ENCODE results near the gene ARGFX. TPM values are rescaled to one million over a fixed set of nuclear protein-coding genes. Genes with fewer than 3 reads are reported as not detected.

Gene ARGFX
- total and polyA plus RNA-seq, 2 of the 13 experiments (the other 11 are each of a cell fraction or from before 2014, with no cell fraction given) = not detected

DNA sequence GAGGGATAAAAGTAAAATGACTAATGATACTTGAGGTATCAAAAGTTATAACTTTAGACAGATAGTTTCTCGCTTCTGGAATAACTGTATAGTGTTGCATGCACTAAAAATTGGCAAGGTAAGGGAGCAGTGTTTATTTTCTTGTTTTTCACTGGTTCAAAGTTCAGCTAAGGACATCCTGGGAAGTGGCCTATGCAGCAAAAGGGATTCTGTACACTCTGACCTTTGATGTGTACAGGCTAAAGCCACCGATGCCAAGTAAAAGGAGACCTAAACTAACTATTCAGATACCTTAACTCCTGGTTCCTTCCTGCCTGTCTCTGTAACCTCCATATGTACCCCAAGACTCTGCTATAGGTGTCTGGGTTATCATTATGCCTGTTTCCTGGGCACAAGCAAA, 27.1 kb downstream of the ARGFX start (continued):
- TF ChIP-seq, protein P1, sequence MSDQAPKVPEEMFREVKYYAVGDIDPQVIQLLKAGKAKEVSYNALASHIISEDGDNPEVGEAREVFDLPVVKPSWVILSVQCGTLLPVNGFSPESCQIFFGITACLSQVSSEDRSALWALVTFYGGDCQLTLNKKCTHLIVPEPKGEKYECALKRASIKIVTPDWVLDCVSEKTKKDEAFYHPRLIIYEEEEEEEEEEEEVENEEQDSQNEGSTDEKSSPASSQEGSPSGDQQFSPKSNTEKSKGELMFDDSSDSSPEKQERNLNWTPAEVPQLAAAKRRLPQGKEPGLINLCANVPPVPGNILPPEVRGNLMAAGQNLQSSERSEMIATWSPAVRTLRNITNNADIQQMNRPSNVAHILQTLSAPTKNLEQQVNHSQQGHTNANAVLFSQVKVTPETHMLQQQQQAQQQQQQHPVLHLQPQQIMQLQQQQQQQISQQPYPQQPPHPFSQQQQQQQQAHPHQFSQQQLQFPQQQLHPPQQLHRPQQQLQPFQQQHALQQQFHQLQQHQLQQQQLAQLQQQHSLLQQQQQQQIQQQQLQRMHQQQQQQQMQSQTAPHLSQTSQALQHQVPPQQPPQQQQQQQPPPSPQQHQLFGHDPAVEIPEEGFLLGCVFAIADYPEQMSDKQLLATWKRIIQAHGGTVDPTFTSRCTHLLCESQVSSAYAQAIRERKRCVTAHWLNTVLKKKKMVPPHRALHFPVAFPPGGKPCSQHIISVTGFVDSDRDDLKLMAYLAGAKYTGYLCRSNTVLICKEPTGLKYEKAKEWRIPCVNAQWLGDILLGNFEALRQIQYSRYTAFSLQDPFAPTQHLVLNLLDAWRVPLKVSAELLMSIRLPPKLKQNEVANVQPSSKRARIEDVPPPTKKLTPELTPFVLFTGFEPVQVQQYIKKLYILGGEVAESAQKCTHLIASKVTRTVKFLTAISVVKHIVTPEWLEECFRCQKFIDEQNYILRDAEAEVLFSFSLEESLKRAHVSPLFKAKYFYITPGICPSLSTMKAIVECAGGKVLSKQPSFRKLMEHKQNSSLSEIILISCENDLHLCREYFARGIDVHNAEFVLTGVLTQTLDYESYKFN (CRISPR knock-in tag; conservative IDR thresholded peaks at IDR 0.05) = peak; percentile 59
- 0 out of 2 replicates have a peak, but pooled peaks have one; percentile 22 for TF ChIP-seq SMAD3 (CRISPR knock-in tag; IDR thresholded peaks at IDR 0.05)
- TF ChIP-seq FOXA3 (CRISPR knock-in tag; IDR thresholded peaks at IDR 0.05) = peak; percentile 55
- no peak for TF ChIP-seq ZNF264 (CRISPR knock-in tag; IDR thresholded peaks at IDR 0.05)
- TF ChIP-seq HNF4A (CRISPR knock-in tag; IDR thresholded peaks at IDR 0.05) = peak; percentile 86
- peak; percentile 93 for TF ChIP-seq THRA (CRISPR knock-in tag; IDR thresholded peaks at IDR 0.05; ENCODE audit: borderline replicate concordance)
- peak; percentile 66; the same call in 1 of the 2 replicates for TF ChIP-seq NR2C2 (CRISPR knock-in tag; IDR thresholded peaks at IDR 0.05; ENCODE audit: borderline replicate concordance)
- peak; percentile 43; the same call in 1 of the 2 replicates for TF ChIP-seq ESRRA (CRISPR knock-in tag; IDR thresholded peaks at IDR 0.05; ENCODE audit: low read depth)
- TF ChIP-seq, protein P2, sequence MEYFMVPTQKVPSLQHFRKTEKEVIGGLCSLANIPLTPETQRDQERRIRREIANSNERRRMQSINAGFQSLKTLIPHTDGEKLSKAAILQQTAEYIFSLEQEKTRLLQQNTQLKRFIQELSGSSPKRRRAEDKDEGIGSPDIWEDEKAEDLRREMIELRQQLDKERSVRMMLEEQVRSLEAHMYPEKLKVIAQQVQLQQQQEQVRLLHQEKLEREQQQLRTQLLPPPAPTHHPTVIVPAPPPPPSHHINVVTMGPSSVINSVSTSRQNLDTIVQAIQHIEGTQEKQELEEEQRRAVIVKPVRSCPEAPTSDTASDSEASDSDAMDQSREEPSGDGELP (IDR thresholded peaks at IDR 0.05; ENCODE audit: borderline replicate concordance, low read depth) = no peak
- TF ChIP-seq SOX6 (IDR thresholded peaks at IDR 0.05) = no peak
- peak; percentile 11; the same call in 1 of the 2 replicates for TF ChIP-seq SOX6 (CRISPR knock-in tag; IDR thresholded peaks at IDR 0.05)
- TF ChIP-seq, protein P3, sequence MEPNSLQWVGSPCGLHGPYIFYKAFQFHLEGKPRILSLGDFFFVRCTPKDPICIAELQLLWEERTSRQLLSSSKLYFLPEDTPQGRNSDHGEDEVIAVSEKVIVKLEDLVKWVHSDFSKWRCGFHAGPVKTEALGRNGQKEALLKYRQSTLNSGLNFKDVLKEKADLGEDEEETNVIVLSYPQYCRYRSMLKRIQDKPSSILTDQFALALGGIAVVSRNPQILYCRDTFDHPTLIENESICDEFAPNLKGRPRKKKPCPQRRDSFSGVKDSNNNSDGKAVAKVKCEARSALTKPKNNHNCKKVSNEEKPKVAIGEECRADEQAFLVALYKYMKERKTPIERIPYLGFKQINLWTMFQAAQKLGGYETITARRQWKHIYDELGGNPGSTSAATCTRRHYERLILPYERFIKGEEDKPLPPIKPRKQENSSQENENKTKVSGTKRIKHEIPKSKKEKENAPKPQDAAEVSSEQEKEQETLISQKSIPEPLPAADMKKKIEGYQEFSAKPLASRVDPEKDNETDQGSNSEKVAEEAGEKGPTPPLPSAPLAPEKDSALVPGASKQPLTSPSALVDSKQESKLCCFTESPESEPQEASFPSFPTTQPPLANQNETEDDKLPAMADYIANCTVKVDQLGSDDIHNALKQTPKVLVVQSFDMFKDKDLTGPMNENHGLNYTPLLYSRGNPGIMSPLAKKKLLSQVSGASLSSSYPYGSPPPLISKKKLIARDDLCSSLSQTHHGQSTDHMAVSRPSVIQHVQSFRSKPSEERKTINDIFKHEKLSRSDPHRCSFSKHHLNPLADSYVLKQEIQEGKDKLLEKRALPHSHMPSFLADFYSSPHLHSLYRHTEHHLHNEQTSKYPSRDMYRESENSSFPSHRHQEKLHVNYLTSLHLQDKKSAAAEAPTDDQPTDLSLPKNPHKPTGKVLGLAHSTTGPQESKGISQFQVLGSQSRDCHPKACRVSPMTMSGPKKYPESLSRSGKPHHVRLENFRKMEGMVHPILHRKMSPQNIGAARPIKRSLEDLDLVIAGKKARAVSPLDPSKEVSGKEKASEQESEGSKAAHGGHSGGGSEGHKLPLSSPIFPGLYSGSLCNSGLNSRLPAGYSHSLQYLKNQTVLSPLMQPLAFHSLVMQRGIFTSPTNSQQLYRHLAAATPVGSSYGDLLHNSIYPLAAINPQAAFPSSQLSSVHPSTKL (CRISPR knock-in tag; IDR thresholded peaks at IDR 0.05) = peak; percentile 80
- peak; percentile 18; the same call in 1 of the 2 replicates for TF ChIP-seq HMG20A (CRISPR knock-in tag; IDR thresholded peaks at IDR 0.05; ENCODE audit: borderline replicate concordance)
- TF ChIP-seq SP1 (IDR thresholded peaks at IDR 0.05) = no peak
- TF ChIP-seq SP1 (CRISPR knock-in tag; IDR thresholded peaks at IDR 0.05) = no peak
- TF ChIP-seq RARA (CRISPR knock-in tag; IDR thresholded peaks at IDR 0.05) = 0 out of 2 replicates have a peak, but pooled peaks have one; percentile 44
- peak; percentile 48; the same call in 1 of the 2 replicates for TF ChIP-seq GATAD2A (CRISPR knock-in tag; IDR thresholded peaks at IDR 0.05)
- peak; percentile 60 for TF ChIP-seq NR2F6 (IDR thresholded peaks at IDR 0.05)
- peak; percentile 68 for TF ChIP-seq NR2F6 (CRISPR knock-in tag; IDR thresholded peaks at IDR 0.05)
- no peak for TF ChIP-seq THAP11 (CRISPR knock-in tag; IDR thresholded peaks at IDR 0.05)

Data from HepG2 (cell line).